ENCODE measurements around the gene ADRA2B. TPM values are rescaled to one million over a fixed set of nuclear protein-coding genes. Genes with fewer than 3 reads are reported as not detected.

Gene ADRA2B
- polyA plus RNA-seq, 1 donor (not counting 4 experiments of a cell fraction or from before 2014, with no cell fraction given) = not detected

GRCh38 chr2:96105152-96105915, 11.0 kb downstream of the ADRA2B start:
- Histone ChIP-seq H3K79me2 (ENCODE audit: control insufficient read depth, insufficient read depth, low read length) (no peaks in the 10 kb centered on the region), H3K9me1 (ENCODE audit: control insufficient read depth, extremely low read depth, insufficient read depth, low read length) (no peaks in the 10 kb centered on the region), H3K4me3 (ENCODE audit: control insufficient read depth in 2 of 3, extremely low read depth in 1 of 3, insufficient read depth in 2 of 3, low read depth in 1 of 3, low read length in 3 of 3) (no peak overlapping the region), H3K4me1 (ENCODE audit: control insufficient read depth, extremely low read depth, insufficient read depth, low read length) (no peaks in the 10 kb centered on the region), H3K9me3 (ENCODE audit: control insufficient read depth, low read depth, low read length) (peaks cover 3% of the 10 kb centered on the region), H4K20me1 (ENCODE audit: control insufficient read depth, extremely low read depth, insufficient read depth, low read length) (no peaks in the 10 kb centered on the region), H3K9ac (ENCODE audit: control insufficient read depth, extremely low read depth, insufficient read depth, low read length) (no peak overlapping the region), H3K27me3 (ENCODE audit: control insufficient read depth, extremely low read depth, insufficient read depth, low read length) (peaks cover 16% of the 10 kb centered on the region), H2AFZ (ENCODE audit: control insufficient read depth, low read length) (no peak overlapping the region), H3K36me3 (ENCODE audit: control insufficient read depth in 2 of 2, extremely low read depth in 1 of 2, insufficient read depth in 2 of 2, low read length in 2 of 2) (no peaks in the 10 kb centered on the region), H3K27ac (ENCODE audit: control insufficient read depth, insufficient read depth, low read length) (no peak overlapping the region), H3K4me2 (ENCODE audit: control insufficient read depth, extremely low read depth, insufficient read depth, low read depth, low read length) (no peak overlapping the region)
- dilution Hi-C loops (cut with MboI; ENCODE audit: extremely low pct_ligation_motif_present, low sequenced_read_pairs) = no loop called here
- TF ChIP-seq EZH2 (IDR thresholded peaks at IDR 0.05; ENCODE audit: low read length) (no peak), CTCF (optimal IDR thresholded peaks at IDR 0.05 in 1 of 3, IDR thresholded peaks at IDR 0.05 in 1 of 3, conservative IDR thresholded peaks at IDR 0.05 in 1 of 3; ENCODE audit: extremely low read depth in 1 of 3, insufficient read depth in 2 of 3, low read length in 3 of 3) (no peak)
- no peak for DNase-seq (ENCODE audit: low read depth, low spot score)
- FAIRE-seq = no peak

DNA sequence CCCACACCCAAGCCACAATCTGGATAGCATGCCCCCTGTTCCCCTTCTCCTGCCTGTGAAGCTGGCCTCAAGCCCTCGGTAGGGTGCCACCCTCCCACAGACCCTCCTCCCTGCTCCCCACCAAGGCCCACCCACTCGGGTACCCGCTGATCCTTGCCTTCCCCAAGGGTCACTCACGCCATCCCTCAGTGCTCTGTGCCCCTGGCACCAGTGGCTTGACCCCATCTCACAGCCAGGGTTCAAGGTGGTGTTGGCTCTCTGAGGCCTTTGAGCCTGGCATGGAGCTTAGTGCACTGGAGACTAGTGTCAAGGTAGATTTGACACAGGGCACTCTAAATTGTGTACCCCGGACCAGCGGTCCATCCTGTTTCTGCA, 11.9 kb downstream of the ADRA2B start:
- Histone ChIP-seq H3K4me1 (ENCODE audit: control insufficient read depth, extremely low read depth, insufficient read depth, low read length) (no peaks in the 10 kb centered on the region), H3K9me3 (ENCODE audit: control insufficient read depth, low read depth, low read length) (peaks cover 3% of the 10 kb centered on the region), H3K27ac (ENCODE audit: control insufficient read depth, insufficient read depth, low read length) (no peak overlapping the region), H3K4me3 (ENCODE audit: control insufficient read depth in 2 of 3, extremely low read depth in 1 of 3, insufficient read depth in 2 of 3, low read depth in 1 of 3, low read length in 3 of 3) (no peak overlapping the region), H3K27me3 (ENCODE audit: control insufficient read depth, extremely low read depth, insufficient read depth, low read length) (peaks cover 11% of the 10 kb centered on the region), H3K79me2 (ENCODE audit: control insufficient read depth, insufficient read depth, low read length) (no peaks in the 10 kb centered on the region), H3K4me2 (ENCODE audit: control insufficient read depth, extremely low read depth, insufficient read depth, low read depth, low read length) (no peak overlapping the region), H2AFZ (ENCODE audit: control insufficient read depth, low read length) (no peak overlapping the region), H3K36me3 (ENCODE audit: control insufficient read depth in 2 of 2, extremely low read depth in 1 of 2, insufficient read depth in 2 of 2, low read length in 2 of 2) (no peaks in the 10 kb centered on the region), H3K9me1 (ENCODE audit: control insufficient read depth, extremely low read depth, insufficient read depth, low read length) (no peaks in the 10 kb centered on the region), H4K20me1 (ENCODE audit: control insufficient read depth, extremely low read depth, insufficient read depth, low read length) (no peaks in the 10 kb centered on the region), H3K9ac (ENCODE audit: control insufficient read depth, extremely low read depth, insufficient read depth, low read length) (no peak overlapping the region)
- no peak for DNase-seq (ENCODE audit: low read depth, low spot score)
- TF ChIP-seq CTCF (optimal IDR thresholded peaks at IDR 0.05 in 1 of 3, IDR thresholded peaks at IDR 0.05 in 1 of 3, conservative IDR thresholded peaks at IDR 0.05 in 1 of 3; ENCODE audit: extremely low read depth in 1 of 3, insufficient read depth in 2 of 3, low read length in 3 of 3) = no peak
- TF ChIP-seq EZH2 (IDR thresholded peaks at IDR 0.05; ENCODE audit: low read length) = no peak
- dilution Hi-C loops (cut with MboI; ENCODE audit: extremely low pct_ligation_motif_present, low sequenced_read_pairs) = no loop called here
- FAIRE-seq = no peak
